Measurements from ENCODE around the gene SLC6A6.

SLC6A6 gene

GRCh38 chr3:14491396-14492190 is 89.2 kb downstream of the SLC6A6 start:
- DNase-seq, result no peak

- DNase-seq, result no peak
Observed at GRCh38 chr3:14492948-14493881, 90.8 kb downstream of the SLC6A6 start.

GRCh38 chr3:14494279-14494972 is 92.0 kb downstream of the SLC6A6 start:
- no peak for DNase-seq

- no peak for DNase-seq
Observed at GRCh38 chr3:14494973-14495300, 92.5 kb downstream of the SLC6A6 start.

GRCh38 chr3:14496351-14496750 is 93.9 kb downstream of the SLC6A6 start:
- no peak for DNase-seq

GRCh38 chr3:14497321-14497720 is 94.9 kb downstream of the SLC6A6 start:
- no peak for DNase-seq

- no peak for DNase-seq
Observed at GRCh38 chr3:14502472-14502871, 100.1 kb downstream of the SLC6A6 start.

- DNase-seq, result no peak
Observed at GRCh38 chr3:14503033-14503705, 100.8 kb downstream of the SLC6A6 start.

- no peak for DNase-seq
Observed at GRCh38 chr3:14503706-14504065, 101.3 kb downstream of the SLC6A6 start.

GRCh38 chr3:14505001-14505802 is 102.8 kb downstream of the SLC6A6 start:
- no peak for DNase-seq

- DNase-seq, result no peak
Observed at GRCh38 chr3:14505803-14506500, 103.5 kb downstream of the SLC6A6 start.

- no peak for DNase-seq
Observed at GRCh38 chr3:14506626-14507304, 104.4 kb downstream of the SLC6A6 start.

- DNase-seq, result no peak
Observed at GRCh38 chr3:14507305-14507741, 104.9 kb downstream of the SLC6A6 start.

- no peak for DNase-seq
Observed at GRCh38 chr3:14507757-14508504, 105.5 kb downstream of the SLC6A6 start.

GRCh38 chr3:14508505-14508819 is 106.1 kb downstream of the SLC6A6 start:
- no peak for DNase-seq

- peak; percentile 72 for DNase-seq
Observed at GRCh38 chr3:14508966-14509795, 106.8 kb downstream of the SLC6A6 start.

- no peak for DNase-seq
Observed at GRCh38 chr3:14509796-14510100, 107.3 kb downstream of the SLC6A6 start.

GRCh38 chr3:14510838-14511622 is 108.6 kb downstream of the SLC6A6 start:
- no peak for DNase-seq
